Heart right ventricle (tissue), 16 donors: ENCODE data around the gene ERBB3. TPM values are rescaled to one million over a fixed set of nuclear protein-coding genes. Genes with fewer than 3 reads are reported as not detected.

Experiments
- ATAC-seq, 8 donors: fragments of 200-7000 bp; cut with Tn5 transposase; one replicate each; pipeline ENCODE4 v1.9.1; 2020; ENCODE audit warnings: mild to moderate bottlenecking in 8 of 8, moderate library complexity in 8 of 8, moderate number of reproducible peaks in 1 of 8
- DNase-seq, 2 donors: peaks; one replicate each; pipeline ENCODE4 v3.0.0-alpha.2; 2020
- H3K27ac ChIP-seq, 10 donors: fragments of 200-600 bp; sonication (generic) in 2 of 10; one replicate each; pipeline versions ENCODE4 v1.5.0 to v1.8.0; 2020 to 2022; ENCODE audit warnings: mild to moderate bottlenecking in 3 of 10
- H3K27me3 ChIP-seq, 7 donors: fragments of 200-600 bp; one replicate each; pipeline ENCODE4 v1.8.0; 2021 to 2022; ENCODE audit warnings: mild to moderate bottlenecking in 2 of 7
- H3K36me3 ChIP-seq, 9 donors: fragments of 200-600 bp; sonication (generic) in 1 of 9; one replicate each; pipeline versions ENCODE4 v1.5.0 to v1.8.0; 2020 to 2022; ENCODE audit warnings: mild to moderate bottlenecking in 2 of 9
- H3K4me1 ChIP-seq, 9 donors: fragments of 200-600 bp; sonication (generic) in 1 of 9; one replicate each; pipeline versions ENCODE4 v1.5.0 to v1.8.0; 2020 to 2022; ENCODE audit warnings: mild to moderate bottlenecking in 4 of 9
- H3K4me3 ChIP-seq, 10 donors: fragments of 200-600 bp; sonication (generic) in 2 of 10; one replicate each; pipeline versions ENCODE4 v1.5.0 to v1.8.0; 2020 to 2022; ENCODE audit warnings: mild to moderate bottlenecking in 7 of 10, moderate library complexity in 2 of 10
- H3K9me3 ChIP-seq, 11 donors: fragments of 200-600 bp in 10 of 11; sonication (generic) in 2 of 11; one replicate each; pipeline versions ENCODE4 v1.5.0 to v1.8.0; 2013 to 2022; ENCODE audit warnings: mild to moderate bottlenecking in 2 of 11, control low read depth in 1 of 11, moderate library complexity in 1 of 11
- CTCF ChIP-seq, 9 donors: fragments of 200-600 bp; sonication (generic) in 2 of 9; IDR thresholded peaks; one replicate each; pipeline versions ENCODE4 v1.5.0 to v1.8.0; 2021 to 2022; ENCODE audit warnings: antibody characterized with exemption in 9 of 9, mild to moderate bottlenecking in 5 of 9, moderate library complexity in 1 of 9
- WGBS, 2 donors: extraction: QIAGEN DNeasy Blood & Tissue Kit; methylation state at CpG; one replicate each; pipeline ENCODE4 v1.1.7; 2013; ENCODE audit warnings: inconsistent platforms in 1 of 2; 5-methylcytosine and 5-hydroxymethylcytosine counted together
- intact Hi-C, 10 donors: fragments of 100-400 bp; cut with DNase I; formaldehyde crosslinking; loops; one replicate each; pipeline versions ENCODE4 v1.11.1 to v1.14.2; 2022
- polyA plus RNA-seq, 2 donors: library from polyadenylated mRNA; stranded (reverse); fragments of 200-250 nt; gene quantifications; one replicate each; pipeline ENCODE4 v1.2.3, GENCODE V29; 2013
- total RNA-seq, 10 donors: library from RNA; stranded (reverse); fragmentation: NEBNext Ultra II Directional in 3 of 10; extraction: Animal tissue kit (Norgen Biotek cat#: 25700) in 3 of 10; gene quantifications; one replicate each; pipeline versions ENCODE4 v1.2.1 to v1.2.4, GENCODE V29; 2021 to 2023
- donor health status: Arrhythmogenic right ventricular cardiomyopathy.
- donor health status: ischemic (EF 13 %, LVEDD 7.1; RV severe dilation, severe dysfunction).
- donor health status: healthy with polysubstance abuse.
- donor health status: DM: no; HTN: yes; CAD: no.
- donor health status: DM: no; HTN: no; CAD: no.
- donor health status: ischemic (EF 25% LVEDD 6.9; RV normal size, moderate dysfunction).
- donor health status: ischemic (EF 25% LVEDD 5.7; RV mildly dilated, moderate dysfunction).
- donor health status: healthy.
- donor health status: DM: yes; HTN: yes; CAD: no.
- donor health status: Ischemic cardiomyopathy.
- donor health status: ischemic (EF 35%, LVEDD 5.7; RV mildly dilated, moderate dysfunction).
- donor health status: nonischemic (EF 11% LVEDD 7.7; RV severe dilation, severe dysfunction).
- donor health status: DM: yes; HTN: yes; CAD: no.
- donor health status: PGD.
- donor health status: ischemic (EF 29% LVEDD 5.4; RV normal size, mild dysfunction).
- donor health status: nonischemic (EF 23%, LVEDD 6.1; RV moderate dilation, normal function).

ERBB3 gene
- total and polyA plus RNA-seq, 12 donors: 0.80 to 7.8 (median 2.9) TPM

DNA sequence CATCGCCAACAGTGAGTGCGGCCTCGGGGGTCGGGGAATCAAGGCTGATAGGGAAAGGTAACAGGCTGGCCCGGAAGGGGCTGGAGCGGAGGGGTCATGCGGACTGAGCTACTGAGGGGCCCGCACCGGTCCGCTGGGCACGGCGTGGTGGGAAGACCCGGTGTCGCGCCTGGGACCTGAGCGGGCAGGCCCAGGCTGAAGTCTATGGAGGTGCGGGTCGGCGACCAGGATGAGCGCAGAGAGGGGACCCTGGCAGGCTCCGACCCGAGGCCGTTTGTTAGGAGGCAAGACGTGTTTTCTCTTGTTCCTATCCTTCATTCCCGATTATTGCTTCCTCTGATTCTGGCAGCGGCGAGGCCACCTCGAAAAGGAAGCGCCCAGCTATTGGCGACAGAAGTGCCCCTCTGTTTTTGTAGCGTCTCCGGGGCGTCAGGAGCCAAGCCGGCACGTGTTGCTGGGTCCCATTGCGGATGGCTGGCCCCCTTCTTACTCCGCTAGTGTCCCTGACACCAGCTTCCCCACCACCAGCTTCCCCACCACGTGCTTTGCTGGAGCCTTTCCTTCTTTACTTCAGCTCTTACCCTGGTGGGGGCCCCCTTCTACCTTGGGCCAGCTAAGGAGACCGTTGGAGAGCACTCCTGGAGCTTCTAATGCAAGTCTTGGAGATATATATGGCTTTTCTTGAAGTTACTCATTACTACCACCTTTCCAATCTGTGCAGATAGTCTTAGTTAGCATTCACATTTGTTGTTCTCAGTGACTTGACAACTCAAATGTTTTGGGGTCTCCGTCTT is 25.0 kb downstream of the ERBB3 start:
- Histone ChIP-seq H3K27me3 (no peaks in the 10 kb centered on the region), H3K4me3 (peak overlapping the region; percentile 62 to 97 (median 87)), H3K27ac (peak overlapping the region; percentile 61 to 93 (median 87)), H3K4me1 (peaks cover 9 to 30% (median 25%) of the 10 kb centered on the region in 9 donors), H3K36me3 (peaks cover 0 to 44% (median 35%) of the 10 kb centered on the region in 9 donors), H3K9me3 (no peaks in the 10 kb centered on the region)
- ATAC-seq (peak in 7 of 8 donors; percentile 15 to 64 (median 28)), DNase-seq (no peak)
- no peak for TF ChIP-seq CTCF (IDR thresholded peaks at IDR 0.05)
- intact Hi-C loops: loop anchor here in 3 of 10 donors (1.0 to 10.0 kb wide), 4 partner anchors 26 to 110 kb away; partner anchors contain the start of genes RPS26 (in 2 of the 3) and SUOX (in 1 of the 3)
- 1 to 2% methylated on average over 40 of the region's 40 CpGs for WGBS, 2 donors

GRCh38 chr12:56105609-56105902 is 25.6 kb downstream of the ERBB3 start:
- peak overlapping the region in 3 of 10 donors; percentile 87 to 93 (median 90) for H3K27ac ChIP-seq
- intact Hi-C loops: loop anchor here in 2 of 10 donors (10.0 kb wide), 2 partner anchors 61 to 111 kb away; partner anchors contain the start of genes RPS26 (in 2 of the 2) and SUOX (in 1 of the 2)
- ATAC-seq: no peak

DNA sequence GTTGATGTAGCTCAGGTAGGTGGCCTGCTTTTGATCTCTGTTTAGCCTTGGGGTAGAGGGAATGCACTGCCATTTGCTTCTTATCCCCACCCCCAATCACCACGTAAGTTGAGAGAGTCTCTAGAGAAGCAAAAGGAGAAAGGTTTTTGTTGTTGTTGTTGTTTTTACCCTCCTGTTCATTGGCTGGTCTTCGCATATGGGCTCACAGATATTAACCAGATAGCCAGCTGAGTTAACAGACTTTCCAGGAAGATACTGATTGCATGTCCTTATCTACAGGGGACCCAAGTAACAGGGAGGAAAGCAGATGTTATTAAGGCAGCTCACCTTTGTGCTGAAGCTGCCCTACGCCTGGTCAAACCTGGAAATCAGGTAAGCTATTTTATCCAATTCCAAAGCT is 27.3 kb downstream of the ERBB3 start:
- WGBS, 2 donors: 91 to 93% methylated on average over 3 of the region's 3 CpGs
- ATAC-seq (no peak), DNase-seq (no peak)
- peaks cover 0 to 66% (median 58%) of the 10 kb centered on the region in 9 donors for H3K36me3 ChIP-seq
- H3K27me3 ChIP-seq: no peaks in the 10 kb centered on the region
- intact Hi-C loops: loop anchor here in 2 of 10 donors (10.0 kb wide), 2 partner anchors 62 to 112 kb away; partner anchors contain the start of genes RPS26 (in 2 of the 2) and SUOX (in 1 of the 2)
- no peak overlapping the region for H3K4me3 ChIP-seq
- no peak for TF ChIP-seq CTCF (IDR thresholded peaks at IDR 0.05)
- H3K9me3 ChIP-seq: no peaks in the 10 kb centered on the region
- H3K4me1 ChIP-seq: peaks cover 9 to 30% (median 25%) of the 10 kb centered on the region in 9 donors
- no peak overlapping the region for H3K27ac ChIP-seq

More at GRCh38 chr12:56105609-56105902, 25.6 kb downstream of the ERBB3 start:
- peaks cover 9 to 30% (median 25%) of the 10 kb centered on the region in 9 donors for H3K4me1 ChIP-seq
- 38 to 42% methylated on average over 2 of the region's 2 CpGs for WGBS, 2 donors
- peaks cover 0 to 49% (median 41%) of the 10 kb centered on the region in 9 donors for H3K36me3 ChIP-seq
- no peaks in the 10 kb centered on the region for H3K27me3 ChIP-seq
- no peak for TF ChIP-seq CTCF (IDR thresholded peaks at IDR 0.05)
- no peak for DNase-seq
- no peaks in the 10 kb centered on the region for H3K9me3 ChIP-seq
- H3K4me3 ChIP-seq: peak overlapping the region; percentile 62 to 97 (median 87)

DNA sequence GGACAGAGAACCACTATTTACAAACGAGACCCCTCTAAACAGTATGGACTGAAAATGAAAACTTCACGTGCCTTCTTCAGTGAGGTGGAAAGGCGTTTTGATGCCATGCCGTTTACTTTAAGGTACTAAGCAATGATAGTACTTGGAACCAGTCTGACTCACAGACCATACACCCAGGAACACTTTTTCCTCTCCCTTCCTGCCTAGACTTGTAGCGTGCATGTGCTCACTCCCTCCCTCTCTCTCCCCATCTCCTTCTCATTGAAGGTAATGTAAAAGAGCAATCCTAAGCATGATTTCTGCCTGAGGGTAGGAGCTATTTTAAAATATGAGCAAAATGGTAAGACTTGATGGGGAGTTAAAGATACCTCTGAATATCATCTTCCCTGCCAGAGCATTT is 30.6 kb downstream of the ERBB3 start:
- no peak for DNase-seq
- Histone ChIP-seq H3K36me3 (peaks cover 0 to 86% (median 71%) of the 10 kb centered on the region in 9 donors), H3K27me3 (no peaks in the 10 kb centered on the region), H3K9me3 (no peaks in the 10 kb centered on the region), H3K27ac (no peak overlapping the region), H3K4me3 (no peak overlapping the region), H3K4me1 (peaks cover 5 to 19% (median 15%) of the 10 kb centered on the region in 9 donors)
- TF ChIP-seq CTCF (IDR thresholded peaks at IDR 0.05): no peak
- no peak for ATAC-seq
- intact Hi-C loops: loop anchor here in 3 of 10 donors (10.0 kb wide), 3 partner anchors 354 to 376 kb away; partner anchors contain the start of genes SPRYD4 (in 2 of the 3) and GDF11 (in 1 of the 3)
- WGBS, 2 donors: 93 to 94% methylated on average over 5 of the region's 5 CpGs
